K562 (cell line): ENCODE results near the gene SMC4. TPM values are rescaled to one million over a fixed set of nuclear protein-coding genes. Genes with fewer than 3 reads are reported as not detected.
A peak's percentile ranks its signal among the peaks of the same experiment; 100 is the strongest.

Source experiments
- CREBBP ChIP-seq: IDR thresholded peaks from one replicate; pipeline ENCODE4 v1.6.1; 2012; ENCODE audit warnings: low read depth, mild to moderate bottlenecking, control low read depth, inconsistent platforms, low read length
- HLTF ChIP-seq: fragments of 450-650 bp; IDR thresholded peaks from 2 replicates; pipeline ENCODE4 v1.6.1; 2016
- MAFG ChIP-seq: fragments of 450-650 bp; conservative IDR thresholded peaks from 2 replicates; pipeline ENCODE4 v1.6.1; 2016; ENCODE audit warnings: missing genetic modification characterization, missing compliant biosample characterization
- MED1 ChIP-seq: sonication (generic); formaldehyde crosslinking; IDR thresholded peaks from 2 replicates; pipeline ENCODE4 v1.8.1; 2023; ENCODE audit warnings: missing genetic modification reagents, borderline replicate concordance
- MTF1 ChIP-seq: fragments of 250-450 bp; sonication (Bioruptor Pico); IDR thresholded peaks from 2 replicates; pipeline ENCODE4 v1.9.0; 2021; ENCODE audit warnings: moderate library complexity, mild to moderate bottlenecking, inconsistent platforms, borderline replicate concordance
- NKRF ChIP-seq: fragments of 450-650 bp; IDR thresholded peaks from 2 replicates; pipeline ENCODE4 v1.6.1; 2016; ENCODE audit warnings: borderline replicate concordance
- PRDM10 ChIP-seq: fragments of 450-650 bp; IDR thresholded peaks from 2 replicates; pipeline ENCODE4 v1.6.1; 2018; ENCODE audit not compliant: partially characterized antibody
- RCOR1 ChIP-seq, 2 experiments: IDR thresholded peaks; 2 replicates each; pipeline ENCODE4 v1.6.1; 2012; ENCODE audit warnings: low read depth in 2 of 2, low read length in 2 of 2, borderline replicate concordance in 1 of 2, improper control_type of control experiment in 1 of 2
- RERE ChIP-seq: sonication (generic); formaldehyde crosslinking; IDR thresholded peaks from 2 replicates; pipeline ENCODE4 v1.8.0; 2023; ENCODE audit warnings: missing genetic modification reagents, mild to moderate bottlenecking, borderline replicate concordance
- THRAP3 ChIP-seq: fragments of 450-650 bp; IDR thresholded peaks from 2 replicates; pipeline ENCODE4 v1.6.1; 2016; ENCODE audit warnings: mild to moderate bottlenecking, inconsistent platforms, borderline replicate concordance
- UBTF ChIP-seq, 2 experiments: IDR thresholded peaks; 2 replicates each; pipeline ENCODE4 v1.6.1; 2012; ENCODE audit warnings: improper control_type of control experiment in 2 of 2, low read depth in 2 of 2, low read length in 2 of 2, borderline replicate concordance in 1 of 2
- ZC3H8 ChIP-seq: fragments of 450-650 bp; IDR thresholded peaks from 2 replicates; pipeline ENCODE4 v1.6.1; 2017
- ZNF253 ChIP-seq: fragments of 250-450 bp; sonication (Bioruptor Pico); conservative IDR thresholded peaks from 2 replicates; pipeline ENCODE4 v1.6.1; 2021; ENCODE audit warnings: mild to moderate bottlenecking
- polyA plus RNA-seq, 8 experiments: library from polyadenylated mRNA; depleted of rRNA in 4 of 8; stranded (reverse) in 5 of 8; unstranded in 3 of 8; fragments of >200 nt; fragmentation: Nextera tagmentation in 2 of 8; fragmentation: Illumina TruSeq in 1 of 8; extraction: Ambion mirVana in 2 of 8; extraction: Trizol in 1 of 8; gene quantifications; 2 replicates each; pipeline versions ENCODE4 v1.2.1 to v1.2.3, GENCODE V29; 2011 to 2014; ENCODE audit warnings: inconsistent platforms in 1 of 8, missing spikeins in 1 of 8
- total RNA-seq, 7 experiments: library from RNA; depleted of rRNA in 6 of 7; stranded (reverse); fragments of >200 nt in 6 of 7; fragmentation: Illumina TruSeq in 2 of 7; extraction: Trizol in 2 of 7; gene quantifications; 2 replicates each; pipeline versions ENCODE4 v1.2.1 to v1.2.3, GENCODE V29; 2011 to 2021; ENCODE audit warnings: low replicate concordance in 1 of 7

Gene SMC4
- total and polyA plus RNA-seq, 9 of the 15 experiments (the other 6 are each of a cell fraction or from before 2014, with no cell fraction given), result 87.9 to 347 (median 176) TPM

GRCh38 chr3:160448845-160449635, 49.6 kb downstream of the SMC4 start (continued):
- TF ChIP-seq PRDM10 (no peak), UBTF (IDR thresholded peaks at IDR 0.05; ENCODE audit: borderline replicate concordance in 1 of 2, low read depth in 2 of 2, low read length in 2 of 2) (0 out of 4 replicates have a peak, but pooled peaks have one; percentile 77 to 79), MED1 (CRISPR knock-in tag) (no peak), ZNF253 (CRISPR knock-in tag) (no peak), RERE (CRISPR knock-in tag) (no peak), THRAP3 (no peak), CREBBP (no peak), HLTF (0 out of 2 replicates have a peak, but pooled peaks have one; percentile 34), MTF1 (CRISPR knock-in tag) (no peak), RCOR1 (IDR thresholded peaks at IDR 0.05; ENCODE audit: borderline replicate concordance in 1 of 2, low read depth in 2 of 2, low read length in 2 of 2) (peak in 1 of 2 experiments; percentile 77; a peak in 2 of 4 replicates), ZC3H8 (no peak), NKRF (peak; percentile 83), MAFG (tag) (no peak)
